Pancreas (tissue), 10 donors: ENCODE results near the gene ING4. TPM values are rescaled to one million over a fixed set of nuclear protein-coding genes. Genes with fewer than 3 reads are reported as not detected.

Experiments
- ATAC-seq, 4 donors: fragments of 200-7000 bp; cut with Tn5 transposase; one replicate each; pipeline versions ENCODE4 v1.8.0 to v1.9.1; 2020; ENCODE audit warnings: mild to moderate bottlenecking in 4 of 4, moderate library complexity in 4 of 4
- DNase-seq, 6 donors: peaks; one replicate each; pipeline ENCODE4 v3.0.0-alpha.2; 2020
- FAIRE-seq: peaks from 2 replicates; lab custom pipeline; 2012; peaks lifted over from hg19 to GRCh38; lab: Jason Lieb, UNC
- H3K27ac ChIP-seq, 4 donors: fragments of 200-600 bp; sonication (generic); 1 replicate in 3 of 4; 2 replicates in 1 of 4; pipeline versions ENCODE4 v1.5.0 to v1.8.0; 2020
- H3K27me3 ChIP-seq, 4 donors: fragments of 200-600 bp; one replicate each; pipeline ENCODE4 v1.8.0; 2021
- H3K36me3 ChIP-seq, 3 donors: fragments of 200-600 bp; sonication (generic) in 1 of 3; one replicate each; pipeline versions ENCODE4 v1.5.0 to v1.8.0; 2020 to 2021
- H3K4me1 ChIP-seq, 3 donors: fragments of 200-600 bp; one replicate each; pipeline ENCODE4 v1.8.0; 2021
- H3K4me3 ChIP-seq, 4 donors: fragments of 200-600 bp; sonication (generic) in 2 of 4; one replicate each; pipeline versions ENCODE4 v1.5.0 to v1.8.0; 2020 to 2021
- H3K9me3 ChIP-seq, 4 donors: fragments of 200-600 bp; one replicate each; pipeline ENCODE4 v1.8.0; 2021
- WGBS, 2 donors: extraction: QIAGEN DNeasy Blood & Tissue Kit; methylation state at CpG; one replicate each; pipeline ENCODE4 v1.1.7; 2013; 5-methylcytosine and 5-hydroxymethylcytosine counted together
- intact Hi-C, 3 donors: fragments of 100-400 bp; cut with DNase I; formaldehyde crosslinking; loops; one replicate each; pipeline versions ENCODE4 v1.11.1 to v1.14.2; 2022
- polyA plus RNA-seq, 2 donors: library from polyadenylated mRNA; stranded (reverse); fragments of 200-250 nt; gene quantifications; one replicate each; pipeline ENCODE4 v1.2.3, GENCODE V29; 2013
- total RNA-seq, 6 donors: library from RNA; stranded (reverse); fragmentation: NEBNext Ultra II Directional in 4 of 6; extraction: Animal tissue kit (Norgen Biotek cat#: 25700) in 4 of 6; gene quantifications; one replicate each; pipeline versions ENCODE4 v1.2.1 to v1.2.4, GENCODE V29; 2021 to 2023
- TF ChIP-seq, protein P1 (sequence below), 4 donors: fragments of 200-600 bp; sonication (generic) in 3 of 4; IDR thresholded peaks; one replicate each; pipeline versions ENCODE4 v1.5.0 to v1.8.0; 2021; ENCODE audit warnings: antibody characterized with exemption in 4 of 4
- donor health status: healthy with polysubstance abuse.
- donor health status: DM: no; HTN: no; CAD: no; lungs with moderate emphysema.
- donor health status: DM: no; HTN: no; CAD: no.
- donor health status: control.
- donor health status: control.
- donor health status: Bipolar disorder and iron deficiency.
- donor health status: DM: yes; HTN: yes; CAD: no.
- donor health status: DM: no; HTN: no; CAD: no.
- donor health status: DM: no; HTN: no; CAD: no.
- donor health status: DM: yes; HTN: yes; CAD: no.

The ING4 gene
- total and polyA plus RNA-seq, 8 donors = 9.0 to 29.6 (median 13.6) TPM

DNA sequence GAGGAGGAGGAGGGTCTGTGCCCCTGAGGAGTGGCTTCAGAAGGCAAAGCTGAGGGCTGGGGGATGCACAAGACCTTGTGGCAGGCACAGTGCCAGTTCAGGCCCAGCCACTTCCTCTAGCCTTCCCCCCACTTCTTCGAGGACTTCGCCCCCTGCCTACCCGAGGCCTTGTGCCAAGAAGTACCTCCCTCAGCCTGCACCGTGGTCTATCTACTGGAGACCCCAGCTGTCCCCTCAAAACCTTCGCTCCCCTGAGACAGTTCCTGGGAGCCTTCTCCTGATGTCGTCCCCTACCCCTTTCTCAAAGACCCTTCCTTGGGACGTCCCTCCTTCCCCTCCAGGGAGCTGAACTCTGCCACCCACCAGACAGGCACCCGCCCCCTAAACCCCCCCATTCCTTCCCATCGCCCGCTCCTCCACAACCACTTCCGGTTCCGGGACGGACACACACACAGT is 25.7 kb upstream of the ING4 start:
- peak in 1 of 4 donors; percentile 1 for ATAC-seq
- DNase-seq = peak in 3 of 6 donors; percentile 64 to 82 (median 68)

DNA sequence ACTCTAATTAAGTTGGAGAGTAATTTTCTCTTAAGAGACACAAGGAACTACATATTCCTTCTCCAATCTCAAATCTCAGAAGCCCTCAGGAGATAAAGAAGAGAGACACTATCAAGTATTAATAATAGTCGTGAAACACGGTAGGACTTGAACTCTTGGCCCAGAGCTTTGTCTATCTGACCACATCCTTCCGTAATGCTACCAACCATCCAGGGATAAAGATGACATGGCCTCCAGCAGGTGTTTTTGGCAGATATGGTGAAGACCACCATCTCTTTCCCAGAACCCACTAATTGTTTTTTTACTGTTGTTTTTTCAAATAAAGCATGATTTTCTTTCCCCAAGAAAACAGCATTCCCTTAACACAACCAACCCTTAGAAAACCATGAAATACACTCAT is 22.9 kb upstream of the ING4 start:
- no peak for DNase-seq
- intact Hi-C loops = no loop called here
- H3K9me3 ChIP-seq = no peaks in the 10 kb centered on the region
- ATAC-seq = no peak
- no peak overlapping the region for H3K27ac ChIP-seq
- peaks cover 3 to 20% (median 5%) of the 10 kb centered on the region in 3 donors for H3K4me1 ChIP-seq
- no peaks in the 10 kb centered on the region for H3K27me3 ChIP-seq
- no peak overlapping the region for H3K4me3 ChIP-seq
- TF ChIP-seq, protein P1, sequence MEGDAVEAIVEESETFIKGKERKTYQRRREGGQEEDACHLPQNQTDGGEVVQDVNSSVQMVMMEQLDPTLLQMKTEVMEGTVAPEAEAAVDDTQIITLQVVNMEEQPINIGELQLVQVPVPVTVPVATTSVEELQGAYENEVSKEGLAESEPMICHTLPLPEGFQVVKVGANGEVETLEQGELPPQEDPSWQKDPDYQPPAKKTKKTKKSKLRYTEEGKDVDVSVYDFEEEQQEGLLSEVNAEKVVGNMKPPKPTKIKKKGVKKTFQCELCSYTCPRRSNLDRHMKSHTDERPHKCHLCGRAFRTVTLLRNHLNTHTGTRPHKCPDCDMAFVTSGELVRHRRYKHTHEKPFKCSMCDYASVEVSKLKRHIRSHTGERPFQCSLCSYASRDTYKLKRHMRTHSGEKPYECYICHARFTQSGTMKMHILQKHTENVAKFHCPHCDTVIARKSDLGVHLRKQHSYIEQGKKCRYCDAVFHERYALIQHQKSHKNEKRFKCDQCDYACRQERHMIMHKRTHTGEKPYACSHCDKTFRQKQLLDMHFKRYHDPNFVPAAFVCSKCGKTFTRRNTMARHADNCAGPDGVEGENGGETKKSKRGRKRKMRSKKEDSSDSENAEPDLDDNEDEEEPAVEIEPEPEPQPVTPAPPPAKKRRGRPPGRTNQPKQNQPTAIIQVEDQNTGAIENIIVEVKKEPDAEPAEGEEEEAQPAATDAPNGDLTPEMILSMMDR (IDR thresholded peaks at IDR 0.05) = no peak
- WGBS, 2 donors = 73 to 77% methylated on average over 3 of the region's 3 CpGs
- no peak for FAIRE-seq
- H3K36me3 ChIP-seq = no peaks in the 10 kb centered on the region

More for the DNA sequence above, 25.7 kb upstream of the ING4 start:
- Histone ChIP-seq H3K9me3 (no peaks in the 10 kb centered on the region), H3K27ac (peak overlapping the region; percentile 86 to 93 (median 91)), H3K36me3 (no peaks in the 10 kb centered on the region), H3K4me1 (peaks cover 3 to 20% (median 5%) of the 10 kb centered on the region in 3 donors), H3K4me3 (peak overlapping the region; percentile 70 to 96 (median 92)), H3K27me3 (no peaks in the 10 kb centered on the region)
- TF ChIP-seq, protein P1 (IDR thresholded peaks at IDR 0.05) = no peak
- FAIRE-seq = no peak
- intact Hi-C loops = no loop called here
- 1 to 2% methylated on average over 13 of the region's 13 CpGs for WGBS, 2 donors

DNA sequence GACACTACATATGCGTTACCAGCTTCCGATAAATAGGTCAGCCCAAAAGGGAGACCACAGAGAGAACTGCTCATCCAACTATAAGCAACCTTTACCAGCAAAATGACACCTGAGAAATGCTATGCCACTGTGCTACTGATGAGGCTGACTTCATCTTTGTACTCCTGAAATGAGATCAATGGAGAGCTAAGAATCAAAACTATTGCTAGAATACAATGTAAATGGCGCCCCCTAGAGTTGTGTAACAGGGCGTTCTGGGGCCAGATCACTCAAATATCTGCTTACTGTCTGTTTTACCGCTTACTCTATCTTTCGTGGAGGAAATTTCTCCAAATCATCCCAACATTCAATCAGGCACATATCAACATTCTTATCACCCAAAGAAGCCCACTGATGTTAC is 21.7 kb upstream of the ING4 start:
- H3K27me3 ChIP-seq = no peaks in the 10 kb centered on the region
- FAIRE-seq (no peak), ATAC-seq (no peak), DNase-seq (no peak)
- intact Hi-C loops = no loop called here
- H3K27ac ChIP-seq = no peak overlapping the region
- H3K36me3 ChIP-seq = peaks cover 0 to 1% (median 0%) of the 10 kb centered on the region in 3 donors
- TF ChIP-seq, protein P1 (IDR thresholded peaks at IDR 0.05) = peak in 1 of 4 donors; percentile 30
- peaks cover 3 to 12% (median 5%) of the 10 kb centered on the region in 3 donors for H3K4me1 ChIP-seq
- WGBS, 2 donors = 51 to 63% methylated on average over 6 of the region's 6 CpGs
- no peak overlapping the region for H3K4me3 ChIP-seq
- H3K9me3 ChIP-seq = no peaks in the 10 kb centered on the region

DNA sequence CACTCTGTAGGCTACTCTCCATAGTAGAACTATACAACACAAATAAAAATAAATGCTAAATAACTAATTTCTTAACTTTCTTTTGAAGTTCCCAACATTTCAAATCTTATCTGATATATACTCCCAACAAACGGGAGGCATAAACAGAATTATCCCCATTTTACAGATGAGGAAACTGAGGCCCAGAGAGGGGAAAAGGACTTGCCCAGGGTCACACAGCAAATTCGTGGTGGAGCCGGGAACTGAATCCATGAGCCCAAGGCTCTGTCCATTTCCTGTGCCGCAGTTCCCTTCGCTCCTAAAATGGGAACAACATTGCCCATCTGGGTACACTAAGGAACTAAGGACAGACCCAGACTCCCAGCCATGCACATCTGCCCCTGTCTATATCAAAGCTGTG is 14.0 kb upstream of the ING4 start:
- Histone ChIP-seq H3K27me3 (no peaks in the 10 kb centered on the region), H3K27ac (no peak overlapping the region), H3K9me3 (no peaks in the 10 kb centered on the region), H3K36me3 (peaks cover under 1 to 63% (median 44%) of the 10 kb centered on the region in 3 donors), H3K4me1 (no peaks in the 10 kb centered on the region), H3K4me3 (no peak overlapping the region)
- DNase-seq (no peak), FAIRE-seq (no peak), ATAC-seq (no peak)
- intact Hi-C loops = no loop called here
- TF ChIP-seq, protein P1 (IDR thresholded peaks at IDR 0.05) = no peak
- WGBS, 2 donors = 85 to 91% methylated on average over 5 of the region's 5 CpGs

DNA sequence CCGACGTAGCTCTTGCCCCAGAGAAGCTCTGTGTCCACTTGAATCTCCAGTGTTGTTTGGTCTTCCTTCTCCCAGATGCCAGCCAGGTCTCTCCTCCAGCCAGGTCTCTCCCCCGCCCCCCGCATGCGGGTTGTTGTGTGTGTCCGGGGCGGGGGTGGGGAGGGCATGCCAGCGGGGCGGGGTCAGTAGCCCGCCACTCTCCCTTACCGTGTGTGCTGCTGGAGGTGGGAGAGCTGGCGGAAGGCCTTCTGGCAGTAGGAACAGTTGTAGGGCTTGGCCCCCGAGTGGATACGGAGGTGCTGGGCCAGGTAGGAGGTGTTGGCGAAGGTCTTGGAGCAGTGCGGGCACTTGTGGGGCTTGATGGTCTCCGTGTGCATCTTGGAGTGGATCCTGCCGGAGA is 9.2 kb upstream of the ING4 start:
- FAIRE-seq = no peak
- H3K9me3 ChIP-seq = no peaks in the 10 kb centered on the region
- no peak overlapping the region for H3K27ac ChIP-seq
- no peaks in the 10 kb centered on the region for H3K27me3 ChIP-seq
- WGBS, 2 donors = 89 to 92% methylated on average over 18 of the region's 18 CpGs
- DNase-seq = no peak
- intact Hi-C loops = no loop called here
- no peaks in the 10 kb centered on the region for H3K4me1 ChIP-seq
- no peak overlapping the region for H3K4me3 ChIP-seq
- peaks cover 6 to 83% (median 56%) of the 10 kb centered on the region in 3 donors for H3K36me3 ChIP-seq
- no peak for ATAC-seq
- TF ChIP-seq, protein P1 (IDR thresholded peaks at IDR 0.05) = no peak
